HL-60/S4 treated with phorbol 12-myristate 13-acetate at 8.2 ng/mL for 4 days and 3 days (cell line): ENCODE results near the gene ALG8.
"Not testable (repeated sequence)": the region's sequence is repeated elsewhere in the genome, so short reads cannot be mapped to it uniquely, and the experiment has no call there.

ENCODE experiments used
- in situ Hi-C: fragments of 300-500 bp; cut with MboI; formaldehyde crosslinking; loops from 2 replicates; pipeline ENCODE4 v1.15.0; 2022; ENCODE audit warnings: low sequenced_read_pairs

The ALG8 gene

DNA sequence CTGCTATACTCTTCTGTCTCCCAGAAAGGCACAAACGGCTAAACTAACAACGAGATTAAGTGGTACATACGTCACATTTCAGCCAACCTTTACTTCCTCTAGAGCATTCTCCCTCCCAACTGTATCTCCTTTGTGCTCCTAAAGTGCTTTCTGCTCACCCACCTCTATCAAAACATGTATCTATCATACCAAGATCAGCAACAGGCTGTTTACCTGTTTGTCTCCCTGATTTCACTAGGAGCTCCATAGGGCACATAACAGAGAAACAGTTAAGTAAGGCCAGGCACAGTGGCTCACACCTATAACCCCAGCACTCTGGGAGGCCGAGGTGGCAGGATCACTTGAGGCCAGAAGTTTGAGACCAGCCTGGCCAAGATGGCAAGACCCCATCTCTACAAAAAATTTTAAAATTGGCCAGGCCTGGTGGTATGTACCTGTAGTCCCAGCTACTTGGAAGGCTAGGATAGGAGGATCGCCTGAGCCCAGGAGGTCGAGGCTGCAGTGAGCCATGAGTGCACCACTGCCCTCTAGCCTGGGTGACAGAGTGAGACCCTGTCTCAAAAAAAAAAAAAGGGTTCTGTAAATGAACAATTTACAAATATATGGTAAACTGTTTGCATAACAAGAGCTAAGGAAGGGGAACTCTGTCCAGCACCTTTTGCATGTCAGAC, 62.6 kb downstream of the ALG8 start:
- in situ Hi-C loops = no loop called here

- in situ Hi-C loops = no loop called here
Measured at GRCh38 chr11:78074756-78075155, 64.7 kb downstream of the ALG8 start.

DNA sequence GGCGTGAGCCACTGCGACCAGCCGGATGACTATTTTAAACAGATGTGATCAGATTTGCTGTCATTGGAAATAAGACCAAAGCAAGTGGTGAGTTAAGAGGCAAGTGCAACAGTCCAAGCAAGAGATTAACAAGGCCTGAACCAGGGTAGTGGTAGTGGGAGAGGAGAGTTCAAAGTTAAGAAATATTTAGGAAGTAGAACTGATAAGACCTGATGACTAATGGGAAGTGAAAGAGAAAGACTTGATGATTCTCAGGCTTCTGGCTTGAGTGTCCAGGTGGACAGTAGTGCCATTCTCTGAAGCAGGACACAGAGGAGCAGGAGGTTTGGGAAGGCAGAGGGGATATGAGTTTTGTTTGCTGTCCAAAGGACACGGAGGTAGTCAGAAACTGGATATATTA, 67.0 kb downstream of the ALG8 start:
- in situ Hi-C loops = no loop called here

DNA sequence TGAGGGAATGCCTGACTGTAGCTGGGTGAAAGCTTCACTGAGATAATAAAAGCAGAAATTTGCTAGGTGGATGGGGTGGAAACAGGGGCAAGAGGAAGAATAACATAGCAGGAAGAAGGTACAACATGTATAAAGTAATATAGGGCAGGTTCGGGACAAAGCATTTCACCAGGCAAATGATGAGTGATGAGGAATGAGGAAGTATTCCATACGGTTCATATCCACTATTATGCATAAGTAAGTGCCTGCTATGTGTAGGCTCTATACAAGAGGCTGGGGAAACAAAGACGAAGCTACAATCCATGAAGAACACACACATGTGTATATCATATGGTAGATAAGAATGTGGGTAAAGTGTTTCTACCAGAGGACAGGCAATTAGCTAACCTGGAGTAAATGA, 67.7 kb downstream of the ALG8 start:
- in situ Hi-C loops = no loop called here

GRCh38 chr11:78070621-78071020, 68.8 kb downstream of the ALG8 start:
- in situ Hi-C loops = no loop called here

- in situ Hi-C loops = no loop called here
Measured at GRCh38 chr11:78069465-78069864, 70.0 kb downstream of the ALG8 start.

- in situ Hi-C loops = no loop called here
Measured at GRCh38 chr11:78067704-78068103, 71.7 kb downstream of the ALG8 start.

DNA sequence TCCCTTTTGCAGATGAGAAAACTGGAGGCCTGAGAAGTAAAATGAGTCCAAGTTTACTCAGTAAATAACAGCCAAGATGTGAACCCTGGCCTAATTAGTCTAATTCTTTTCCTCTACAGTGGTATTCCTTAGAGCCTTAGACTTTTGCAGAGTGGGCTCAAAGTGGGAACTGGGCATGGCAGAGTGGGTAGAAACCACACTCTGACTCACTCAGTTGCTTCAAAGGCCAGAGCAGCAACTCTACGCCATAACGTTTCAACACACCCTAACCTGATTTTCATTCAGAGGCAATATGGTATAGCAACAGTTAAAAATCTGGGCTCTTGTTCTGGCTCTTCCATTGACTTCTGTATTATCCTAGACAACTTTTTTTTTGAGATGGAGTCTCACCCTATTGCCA, 73.0 kb downstream of the ALG8 start:
- in situ Hi-C loops = no loop called here

- in situ Hi-C loops = no loop called here
Measured at GRCh38 chr11:78065203-78065602, 74.2 kb downstream of the ALG8 start.

DNA sequence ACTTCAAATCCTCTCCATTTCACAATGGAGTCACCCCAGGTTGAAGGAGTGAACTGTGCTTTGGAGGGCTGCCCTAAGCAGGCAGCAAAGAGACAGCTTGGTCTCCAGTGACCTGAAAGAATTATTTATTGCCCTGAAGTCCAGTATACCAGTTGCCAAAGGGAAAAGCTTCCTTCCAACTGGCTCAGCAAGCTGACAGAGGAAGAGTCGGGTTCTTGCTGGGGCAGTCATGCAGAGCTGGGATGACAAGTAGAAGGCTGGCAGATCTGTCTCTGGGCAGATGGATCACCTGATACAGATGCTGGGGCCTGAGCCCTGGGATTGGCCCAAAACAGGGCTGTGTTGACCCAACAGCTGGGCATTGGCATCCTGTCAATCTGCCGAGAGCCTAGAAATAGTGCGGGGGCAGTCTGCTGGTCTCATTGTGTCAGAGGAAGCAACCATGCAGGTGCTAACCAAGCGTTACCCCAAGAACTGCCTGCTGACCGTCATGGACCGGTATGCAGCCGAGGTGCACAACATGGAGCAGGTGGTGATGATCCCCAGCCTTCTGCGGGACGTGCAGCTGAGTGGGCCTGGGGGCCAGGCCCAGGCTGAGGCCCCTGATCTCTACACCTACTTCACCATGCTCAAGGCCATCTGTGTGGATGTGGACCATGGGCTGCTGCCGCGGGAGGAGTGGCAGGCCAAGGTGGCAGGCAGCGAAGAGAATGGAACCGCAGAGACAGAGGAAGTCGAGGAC, 75.8 kb downstream of the ALG8 start, which contains the start of gene THRSP:
Gene THRSP (plus strand): TSS at position 422 of the 742 bp plus-strand sequence. CDS start 21 bp downstream, at position 443.
- in situ Hi-C loops = no loop called here

DNA sequence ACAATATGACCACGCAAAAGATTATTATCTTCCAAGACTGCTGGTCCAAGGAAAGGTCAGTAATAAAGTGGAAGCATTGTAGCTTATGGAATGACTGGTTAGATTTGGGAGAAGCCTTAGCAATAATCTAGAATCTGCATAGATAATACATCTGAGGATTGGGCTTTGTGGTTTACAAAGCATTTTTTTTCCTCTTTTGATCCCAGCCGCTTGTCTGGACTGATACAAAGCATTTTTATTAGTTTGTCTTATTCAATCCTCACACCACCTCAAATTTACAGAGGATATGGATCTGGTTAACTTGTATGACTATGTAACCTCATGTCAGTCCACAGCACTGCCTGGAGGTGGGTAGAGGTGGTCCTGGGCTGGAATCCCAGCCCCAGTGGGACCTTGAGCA, 76.8 kb downstream of the ALG8 start:
- in situ Hi-C loops = no loop called here

DNA sequence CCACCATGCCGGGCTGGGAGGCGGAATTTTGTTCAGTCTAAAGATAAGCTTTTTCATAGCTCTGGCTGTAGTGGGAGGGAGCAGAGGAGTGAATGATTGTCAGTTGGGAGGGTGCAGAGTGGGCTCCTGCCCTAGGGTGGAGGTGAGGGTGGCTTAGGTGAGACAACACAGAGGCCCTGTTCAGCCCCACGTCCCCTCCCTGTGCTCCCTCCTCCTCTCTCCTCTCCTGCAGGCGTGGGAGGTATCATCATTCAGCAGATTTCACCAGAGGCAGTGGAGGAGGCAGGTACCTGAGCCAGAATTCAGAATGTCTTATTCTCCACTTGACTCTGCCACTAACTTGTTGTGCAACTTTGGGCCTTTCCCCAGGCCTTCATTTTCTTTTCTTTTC, 77.5 kb downstream of the ALG8 start:
- in situ Hi-C loops = no loop called here

DNA sequence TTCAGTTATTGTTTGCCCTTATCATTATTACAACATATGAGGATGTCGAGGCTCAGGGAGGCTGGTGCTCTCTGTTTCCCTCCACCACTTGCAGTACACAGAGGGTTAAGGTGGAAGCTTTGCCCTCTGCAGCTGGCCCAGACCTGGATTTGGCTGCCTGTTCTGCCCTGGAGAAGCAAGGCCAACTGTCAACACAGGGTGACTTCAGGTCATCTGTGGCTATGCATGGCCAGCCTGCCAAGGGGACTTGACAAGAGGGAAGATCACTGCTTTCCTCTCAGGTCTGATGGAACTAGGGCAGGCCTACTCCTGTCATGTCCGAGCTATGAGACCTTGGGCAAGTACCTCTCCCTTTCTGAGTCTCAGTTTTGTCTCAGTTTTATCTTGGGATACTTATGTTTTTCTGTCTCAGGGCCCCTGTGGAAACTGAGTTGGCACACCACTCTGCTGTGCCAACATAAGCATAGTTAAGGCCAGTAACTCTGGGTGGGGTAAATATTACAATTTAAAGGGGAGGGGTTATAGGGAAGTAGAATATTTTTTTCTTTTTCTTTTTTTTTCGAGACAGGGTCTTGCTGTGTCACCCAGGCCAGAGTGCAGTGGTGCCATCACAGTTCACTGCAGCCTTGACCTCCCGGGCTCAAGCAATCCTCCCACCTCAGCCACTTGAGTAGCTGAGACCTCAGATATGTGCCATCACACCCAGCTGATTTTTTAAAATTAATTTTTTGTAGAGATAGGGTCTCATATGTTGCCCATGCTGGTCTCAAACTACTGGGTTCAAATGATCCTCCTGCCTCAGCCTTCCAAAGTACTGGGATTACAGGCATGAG, 78.1 kb downstream of the ALG8 start:
- in situ Hi-C loops = no loop called here

- in situ Hi-C loops = no loop called here
Measured at GRCh38 chr11:78060533-78060932, 78.9 kb downstream of the ALG8 start.

DNA sequence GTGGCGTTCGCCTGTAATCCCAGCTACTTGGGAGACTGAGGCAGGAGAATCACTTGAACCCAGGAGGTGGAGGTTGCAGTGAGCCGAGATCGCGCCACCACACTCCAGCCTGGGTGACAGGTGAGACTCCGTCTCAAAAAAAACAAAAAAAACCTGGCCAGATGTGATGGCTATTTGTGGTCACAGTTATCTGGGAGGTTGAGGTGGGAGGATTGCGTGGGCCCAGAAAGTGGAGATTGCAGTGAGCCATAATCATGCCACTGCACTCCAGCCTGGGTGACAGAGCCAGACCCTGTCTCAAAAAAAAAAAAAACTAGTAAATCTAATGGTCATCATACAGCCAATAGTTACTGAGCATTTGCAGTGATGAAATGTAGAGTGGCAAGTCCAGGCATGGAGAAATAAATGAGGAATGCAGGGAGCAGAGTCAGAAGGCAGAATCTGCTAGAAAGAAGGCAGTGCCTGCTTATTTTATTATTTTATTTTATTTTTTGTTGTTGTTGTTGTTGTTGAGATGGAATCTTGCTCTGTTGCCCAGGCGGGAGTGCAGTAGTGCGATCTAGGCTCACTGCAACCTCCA, 79.6 kb downstream of the ALG8 start:
- in situ Hi-C loops = not testable (repeated sequence)

- in situ Hi-C loops = no loop called here
Measured at GRCh38 chr11:78057462-78058055, 81.9 kb downstream of the ALG8 start.

GRCh38 chr11:78056093-78056492, 83.3 kb downstream of the ALG8 start:
- in situ Hi-C loops = no loop called here

DNA sequence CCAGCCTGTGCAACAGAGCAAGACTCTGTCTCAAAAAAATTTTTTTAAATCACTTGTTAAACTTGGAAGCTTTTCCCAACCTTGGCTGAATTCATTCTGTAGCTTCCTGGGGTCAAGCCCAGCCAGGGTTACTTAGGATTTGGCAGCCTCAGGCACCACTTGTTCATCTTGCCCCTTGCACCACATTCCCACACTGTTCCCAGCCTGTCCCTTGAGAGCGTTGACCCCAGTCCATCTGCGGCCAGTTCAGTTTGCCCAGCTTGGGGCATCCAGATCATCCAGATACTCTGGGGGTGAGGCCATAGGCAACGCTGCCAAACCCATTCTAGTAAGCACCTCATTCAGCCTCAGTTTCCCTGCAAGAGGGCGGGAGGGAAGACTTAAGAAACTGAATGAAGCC, 84.5 kb downstream of the ALG8 start:
- in situ Hi-C loops = no loop called here

GRCh38 chr11:78050964-78051831, 88.2 kb downstream of the ALG8 start:
- in situ Hi-C loops = no loop called here
